Measurements from ENCODE around the gene CASD1.

DNA sequence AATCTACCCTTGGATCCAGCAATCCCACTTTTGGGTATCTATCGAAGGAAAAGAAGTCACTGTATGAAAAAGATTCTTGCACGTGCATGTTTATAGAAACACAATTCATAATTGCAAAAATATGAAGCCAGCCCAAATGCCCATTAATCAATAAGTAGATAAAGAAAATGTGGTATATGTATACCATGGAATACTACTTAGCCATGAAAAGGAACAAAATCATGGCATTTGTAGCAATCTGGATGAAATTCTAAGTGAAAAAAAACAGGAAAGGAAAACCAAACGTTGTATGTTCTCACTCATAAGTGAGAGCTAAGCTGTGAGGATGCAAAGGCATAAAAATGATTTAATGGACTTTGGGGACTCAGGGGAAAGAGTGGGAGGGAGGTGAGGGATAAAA is 18.2 kb upstream of the CASD1 start:
- TF ChIP-seq POLR2A (IDR thresholded peaks at IDR 0.05), result no peak
- TF ChIP-seq, protein P1, sequence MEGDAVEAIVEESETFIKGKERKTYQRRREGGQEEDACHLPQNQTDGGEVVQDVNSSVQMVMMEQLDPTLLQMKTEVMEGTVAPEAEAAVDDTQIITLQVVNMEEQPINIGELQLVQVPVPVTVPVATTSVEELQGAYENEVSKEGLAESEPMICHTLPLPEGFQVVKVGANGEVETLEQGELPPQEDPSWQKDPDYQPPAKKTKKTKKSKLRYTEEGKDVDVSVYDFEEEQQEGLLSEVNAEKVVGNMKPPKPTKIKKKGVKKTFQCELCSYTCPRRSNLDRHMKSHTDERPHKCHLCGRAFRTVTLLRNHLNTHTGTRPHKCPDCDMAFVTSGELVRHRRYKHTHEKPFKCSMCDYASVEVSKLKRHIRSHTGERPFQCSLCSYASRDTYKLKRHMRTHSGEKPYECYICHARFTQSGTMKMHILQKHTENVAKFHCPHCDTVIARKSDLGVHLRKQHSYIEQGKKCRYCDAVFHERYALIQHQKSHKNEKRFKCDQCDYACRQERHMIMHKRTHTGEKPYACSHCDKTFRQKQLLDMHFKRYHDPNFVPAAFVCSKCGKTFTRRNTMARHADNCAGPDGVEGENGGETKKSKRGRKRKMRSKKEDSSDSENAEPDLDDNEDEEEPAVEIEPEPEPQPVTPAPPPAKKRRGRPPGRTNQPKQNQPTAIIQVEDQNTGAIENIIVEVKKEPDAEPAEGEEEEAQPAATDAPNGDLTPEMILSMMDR (IDR thresholded peaks at IDR 0.05), result no peak

Measured in body of pancreas (tissue), 4 donors.